Tibial artery (tissue), 4 donors: ENCODE measurements around the gene DPP7.

Experiments used
- DNase-seq, 2 donors: peaks; one replicate each; pipeline ENCODE4 v3.0.0-alpha.2; 2019
- H3K27ac ChIP-seq, 2 donors: fragments of 200-600 bp; sonication (generic) in 1 of 2; 1 replicate in 1 of 2; 2 replicates in 1 of 2; pipeline ENCODE4 v1.5.1; 2018 to 2019; ENCODE audit warnings: mild to moderate bottlenecking in 1 of 2
- H3K27me3 ChIP-seq, 2 donors: fragments of 200-600 bp; sonication (generic) in 1 of 2; one replicate each; pipeline versions ENCODE4 v1.5.1 to v1.6.0; 2016 to 2019
- H3K36me3 ChIP-seq, 3 donors: fragments of 200-600 bp; sonication (generic) in 2 of 3; one replicate each; pipeline ENCODE4 v1.5.1; 2016 to 2019; ENCODE audit warnings: mild to moderate bottlenecking in 2 of 3
- H3K4me1 ChIP-seq, 4 donors: fragments of 200-600 bp; sonication (generic) in 2 of 4; 1 replicate in 3 of 4; 2 replicates in 1 of 4; pipeline ENCODE4 v1.5.1; 2016 to 2019
- H3K4me3 ChIP-seq, 2 donors: fragments of 200-600 bp; sonication (generic) in 1 of 2; 1 replicate in 1 of 2; 2 replicates in 1 of 2; pipeline ENCODE4 v1.5.1; 2018 to 2019; ENCODE audit warnings: mild to moderate bottlenecking in 2 of 2
- H3K9me3 ChIP-seq, 3 donors: fragments of 200-600 bp; sonication (generic) in 1 of 3; one replicate each; pipeline ENCODE4 v1.5.1; 2016 to 2019
- CTCF ChIP-seq, 2 experiments: fragments of 200-600 bp in 1 of 2; fragments of 450-650 bp in 1 of 2; IDR thresholded peaks; one replicate each; pipeline ENCODE4 v1.5.1; 2017 to 2019; ENCODE audit warnings: antibody characterized with exemption in 2 of 2, mild to moderate bottlenecking in 1 of 2, moderate library complexity in 1 of 2
- intact Hi-C: fragments of 100-400 bp; cut with DNase I; formaldehyde crosslinking; loops from one replicate; pipeline ENCODE4 v1.15.0; 2023; ENCODE audit warnings: low total_unique reads

Gene DPP7

GRCh38 chr9:137062384-137062783, 52.1 kb downstream of the DPP7 start:
- H3K27me3 ChIP-seq = peaks cover 0 to 40% of the 10 kb centered on the region in 2 donors
- H3K36me3 ChIP-seq = no peaks in the 10 kb centered on the region
- H3K9me3 ChIP-seq = no peaks in the 10 kb centered on the region
- H3K4me1 ChIP-seq = peaks cover 0 to 7% (median under 1%) of the 10 kb centered on the region in 4 donors
- intact Hi-C loops = no loop called here
- H3K27ac ChIP-seq = no peak overlapping the region
- no peak for DNase-seq
- no peak overlapping the region for H3K4me3 ChIP-seq
- TF ChIP-seq CTCF (IDR thresholded peaks at IDR 0.05) = no peak
